Activated naive CD4-positive, alpha-beta T cell treated with anti-CD3 and anti-CD28 coated beads, Interleukin-2, amount 50 U/mL, for 16 hours (primary cell): ENCODE data around the gene PLA2G4C.

Experiments used
- DNase-seq: peaks from one replicate; pipeline ENCODE4 v3.0.0-alpha.2; 2020

Gene PLA2G4C

GRCh38 chr19:48051335-48052033 is 59.1 kb downstream of the PLA2G4C start:
- DNase-seq, result no peak

GRCh38 chr19:48044561-48044960 is 66.1 kb downstream of the PLA2G4C start:
- DNase-seq, result no peak

- DNase-seq, result no peak
Observed at GRCh38 chr19:48043675-48044258, 66.8 kb downstream of the PLA2G4C start, which contains the start of gene CABP5. TSS of gene CABP5 (minus strand) at chr19:48044079. CDS start at chr19:48043922, 157 bp downstream.

- no peak for DNase-seq
Observed at GRCh38 chr19:48041877-48042580, 68.6 kb downstream of the PLA2G4C start.

GRCh38 chr19:48036765-48037164 is 73.9 kb downstream of the PLA2G4C start:
- DNase-seq, result no peak

- DNase-seq, result no peak
Observed at GRCh38 chr19:48033604-48034003, 77.0 kb downstream of the PLA2G4C start.

- DNase-seq, result no peak
Observed at GRCh38 chr19:48030073-48030472, 80.5 kb downstream of the PLA2G4C start.

GRCh38 chr19:48029431-48029830 is 81.2 kb downstream of the PLA2G4C start:
- no peak for DNase-seq

GRCh38 chr19:48025480-48025879 is 85.1 kb downstream of the PLA2G4C start:
- no peak for DNase-seq

GRCh38 chr19:48023518-48023917 is 87.1 kb downstream of the PLA2G4C start:
- no peak for DNase-seq

- DNase-seq, result no peak
Observed at GRCh38 chr19:48023011-48023410, 87.6 kb downstream of the PLA2G4C start.

- no peak for DNase-seq
Observed at GRCh38 chr19:48020686-48021085, 89.9 kb downstream of the PLA2G4C start.

- no peak for DNase-seq
Observed at GRCh38 chr19:48010932-48011758, 99.5 kb downstream of the PLA2G4C start.

GRCh38 chr19:48006762-48007161 is 103.9 kb downstream of the PLA2G4C start:
- no peak for DNase-seq

GRCh38 chr19:48004236-48004635 is 106.4 kb downstream of the PLA2G4C start:
- DNase-seq, result no peak

GRCh38 chr19:48000846-48001245 is 109.8 kb downstream of the PLA2G4C start:
- no peak for DNase-seq

GRCh38 chr19:47998800-47999199 is 111.8 kb downstream of the PLA2G4C start:
- no peak for DNase-seq
